Stomach (tissue), 9 donors: Measurements from ENCODE around the gene URB1. TPM values are rescaled to one million over a fixed set of nuclear protein-coding genes. Genes with fewer than 3 reads are reported as not detected.

Experiments used
- DNase-seq, 2 donors: peaks; one replicate each; pipeline versions ENCODE4 v3.0.0 to v3.0.0-alpha.2; 2013 to 2019
- H3K27ac ChIP-seq, 5 donors: fragments of 200-600 bp in 4 of 5; sonication (generic) in 4 of 5; one replicate each; pipeline ENCODE4 v1.5.1; 2013 to 2019; ENCODE audit warnings: mild to moderate bottlenecking in 1 of 5, moderate library complexity in 1 of 5
- H3K27me3 ChIP-seq, 3 donors: fragments of 200-600 bp; sonication (generic); one replicate each; pipeline ENCODE4 v1.5.1; 2017 to 2019; ENCODE audit warnings: mixed run types in 1 of 3
- H3K36me3 ChIP-seq, 4 donors: fragments of 200-600 bp; sonication (generic); 1 replicate in 3 of 4; 2 replicates in 1 of 4; pipeline ENCODE4 v1.5.1; 2016 to 2019
- H3K4me1 ChIP-seq, 4 donors: fragments of 200-600 bp; sonication (generic); one replicate each; pipeline ENCODE4 v1.5.1; 2016 to 2019
- H3K4me3 ChIP-seq, 4 donors: fragments of 200-600 bp; sonication (generic) in 3 of 4; one replicate each; pipeline ENCODE4 v1.5.1; 2016 to 2019; ENCODE audit warnings: mild to moderate bottlenecking in 1 of 4
- H3K9me3 ChIP-seq, 4 donors: fragments of 200-600 bp; sonication (generic); one replicate each; pipeline ENCODE4 v1.5.1; 2016 to 2019
- CTCF ChIP-seq, 7 experiments: fragments of 450-650 bp in 4 of 7; fragments of 200-600 bp in 3 of 7; sonication (generic) in 3 of 7; IDR thresholded peaks; one replicate each; pipeline ENCODE4 v1.5.1; 2016 to 2019; ENCODE audit warnings: antibody characterized with exemption in 7 of 7, control low read depth in 2 of 7, mild to moderate bottlenecking in 1 of 7
- EP300 ChIP-seq: sonication (generic); formaldehyde crosslinking; IDR thresholded peaks from one replicate; pipeline ENCODE4 v1.6.1; 2017; ENCODE audit warnings: antibody characterized with exemption
- POLR2A ChIP-seq, 4 donors: fragments of 450-650 bp; IDR thresholded peaks; one replicate each; pipeline ENCODE4 v1.6.1; 2016; ENCODE audit warnings: antibody characterized with exemption in 4 of 4, control low read depth in 2 of 4, mild to moderate bottlenecking in 1 of 4, moderate library complexity in 1 of 4
- POLR2AphosphoS5 ChIP-seq, 3 donors: sonication (generic); formaldehyde crosslinking; IDR thresholded peaks; one replicate each; pipeline ENCODE4 v1.6.1; 2016; ENCODE audit warnings: antibody characterized with exemption in 3 of 3
- WGBS, 5 donors: extraction: QIAGEN DNeasy Blood & Tissue Kit in 3 of 5; methylation state at CpG; one replicate each; pipeline versions ENCODE4 v1.1.5 to v1.1.7; 2013 to 2018; 5-methylcytosine and 5-hydroxymethylcytosine counted together
- intact Hi-C: fragments of 100-400 bp; cut with DNase I; formaldehyde crosslinking; loops from one replicate; pipeline ENCODE4 v1.15.1; 2023; ENCODE audit warnings: low total_unique reads
- polyA plus RNA-seq, 3 donors: library from polyadenylated mRNA; stranded (reverse); fragments of 200-250 nt; gene quantifications; one replicate each; pipeline ENCODE4 v1.2.3, GENCODE V29; 2013
- total RNA-seq, 5 donors: library from RNA; depleted of rRNA; stranded (reverse); fragments of >200 nt; gene quantifications; one replicate each; pipeline versions ENCODE4 v1.1.0 to v1.2.3, GENCODE V29; 2014 to 2016
- donor health status: healthy with polysubstance abuse.
- donor health status: Bipolar disorder and iron deficiency.
- donor health status: healthy.

The URB1 gene
- total and polyA plus RNA-seq, 8 donors: 1.2 to 16.3 (median 10.2) TPM

GRCh38 chr21:32415451-32416398 lies 22.9 kb upstream of the URB1 start:
- Histone ChIP-seq H3K4me1 (peaks cover 18 to 62% (median 48%) of the 10 kb centered on the region in 4 donors), H3K4me3 (peak overlapping the region in 2 of 4 donors; percentile 71 to 72), H3K9me3 (no peaks in the 10 kb centered on the region), H3K36me3 (peaks cover 0 to 11% (median 5%) of the 10 kb centered on the region in 4 donors), H3K27ac (peak overlapping the region in 4 of 5 donors; percentile 96 to 100 (median 100)), H3K27me3 (peaks cover 0 to 4% (median 0%) of the 10 kb centered on the region in 3 donors)
- TF ChIP-seq EP300 (no peak), CTCF (IDR thresholded peaks at IDR 0.05) (no peak), POLR2AphosphoS5 (IDR thresholded peaks at IDR 0.05) (no peak), POLR2A (IDR thresholded peaks at IDR 0.05) (no peak)
- DNase-seq: peak in 1 of 2 donors; percentile 32
- intact Hi-C loops: no loop called here
- WGBS, 5 donors: 72 to 80% (median 78%) methylated on average over 11 of the region's 11 CpGs

GRCh38 chr21:32414579-32415358 lies 22.0 kb upstream of the URB1 start:
- Histone ChIP-seq H3K4me1 (peaks cover 21 to 70% (median 55%) of the 10 kb centered on the region in 4 donors), H3K4me3 (peak overlapping the region in 3 of 4 donors; percentile 71 to 72 (median 72)), H3K36me3 (peaks cover 0 to 11% (median 5%) of the 10 kb centered on the region in 4 donors), H3K27ac (peak overlapping the region in 4 of 5 donors; percentile 96 to 100 (median 100)), H3K27me3 (peaks cover 0 to 4% (median 0%) of the 10 kb centered on the region in 3 donors), H3K9me3 (no peaks in the 10 kb centered on the region)
- TF ChIP-seq EP300 (no peak), CTCF (IDR thresholded peaks at IDR 0.05) (peak in 1 of 7 experiments; percentile 10), POLR2AphosphoS5 (IDR thresholded peaks at IDR 0.05) (no peak), POLR2A (IDR thresholded peaks at IDR 0.05) (no peak)
- DNase-seq: no peak
- intact Hi-C loops: no loop called here
- 68 to 75% (median 73%) methylated on average over 8 of the region's 8 CpGs for WGBS, 5 donors

GRCh38 chr21:32413697-32414578 lies 21.1 kb upstream of the URB1 start:
- peaks cover 21 to 71% (median 56%) of the 10 kb centered on the region in 4 donors for H3K4me1 ChIP-seq
- H3K9me3 ChIP-seq: no peaks in the 10 kb centered on the region
- TF ChIP-seq CTCF (IDR thresholded peaks at IDR 0.05): no peak
- peak in 1 of 3 donors; percentile 3 for TF ChIP-seq POLR2AphosphoS5 (IDR thresholded peaks at IDR 0.05)
- WGBS, 5 donors: 23 to 42% (median 30%) methylated on average over 7 of the region's 7 CpGs
- H3K4me3 ChIP-seq: peak overlapping the region; percentile 52 to 72 (median 72)
- intact Hi-C loops: no loop called here
- H3K36me3 ChIP-seq: peaks cover 0 to 11% (median 5%) of the 10 kb centered on the region in 4 donors
- no peak for DNase-seq
- H3K27me3 ChIP-seq: peaks cover 0 to 4% (median 0%) of the 10 kb centered on the region in 3 donors
- peak overlapping the region; percentile 96 to 100 (median 99) for H3K27ac ChIP-seq
